Panc1 (cell line): Measurements from ENCODE around the gene ADI1.

ENCODE experiments used
- POLR2AphosphoS5 ChIP-seq: IDR thresholded peaks from 2 replicates; pipeline ENCODE4 v1.6.1; 2012; ENCODE audit warnings: mild to moderate bottlenecking, low read depth, low read length, moderate library complexity
- SIN3A ChIP-seq: IDR thresholded peaks from 2 replicates; pipeline ENCODE4 v1.6.1; 2012; ENCODE audit warnings: low read depth, mild to moderate bottlenecking, low read length, moderate library complexity, borderline replicate concordance; ENCODE audit not compliant: insufficient read depth
- TCF7L2 ChIP-seq: IDR thresholded peaks from 2 replicates; pipeline ENCODE4 v1.6.1; 2011; ENCODE audit warnings: mild to moderate bottlenecking, low read depth, low read length, inconsistent platforms
- TF ChIP-seq, protein P1 (sequence below): fragments of 450-650 bp; IDR thresholded peaks from 2 replicates; pipeline ENCODE4 v1.5.1; 2017; ENCODE audit warnings: mild to moderate bottlenecking
- TF ChIP-seq, protein P2 (sequence below), 2 experiments: IDR thresholded peaks; 2 replicates each; pipeline ENCODE4 v1.6.1; 2011 to 2012; ENCODE audit warnings: low read depth in 2 of 2, control low read depth in 1 of 2, low read length in 1 of 2, mild to moderate bottlenecking in 1 of 2, moderate library complexity in 1 of 2; ENCODE audit not compliant: insufficient read depth in 1 of 2

DNA sequence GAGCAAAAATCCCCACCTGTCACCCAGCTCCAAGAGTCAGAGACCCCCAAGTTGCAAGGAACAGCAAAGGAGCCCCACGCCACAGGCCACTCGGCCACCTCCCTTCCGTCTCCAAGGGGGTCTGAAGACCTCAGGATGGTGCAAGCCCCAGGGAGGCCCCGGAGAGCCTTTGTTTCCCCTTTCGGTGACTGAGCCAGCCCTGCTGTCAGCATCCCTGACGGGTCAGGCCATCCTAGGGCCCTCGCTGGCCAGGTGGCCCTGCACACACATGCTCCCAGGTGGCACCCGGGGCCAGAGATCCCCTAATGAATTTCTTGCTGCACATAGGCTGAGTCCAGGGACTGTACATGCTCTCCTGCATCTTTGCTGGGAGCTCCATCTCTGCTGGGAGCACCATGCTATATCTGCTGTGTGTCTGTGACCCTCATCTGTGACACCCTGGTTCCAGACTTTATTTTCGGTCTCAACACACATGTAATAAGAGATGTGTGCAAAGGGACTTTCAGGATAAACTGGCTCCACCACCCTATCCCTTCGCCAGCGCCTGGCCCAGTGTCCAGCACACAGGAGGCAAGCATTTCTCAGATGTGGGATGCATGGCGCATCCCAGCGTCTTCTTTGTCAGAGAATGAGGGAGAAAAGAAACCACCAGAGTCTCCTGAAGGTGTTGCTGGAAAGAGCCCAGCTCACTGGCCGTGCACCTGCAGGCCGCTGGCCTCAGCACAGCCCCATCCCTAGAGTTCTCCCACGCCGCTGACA is 27.4 kb downstream of the ADI1 start:
- TF ChIP-seq, protein P1, sequence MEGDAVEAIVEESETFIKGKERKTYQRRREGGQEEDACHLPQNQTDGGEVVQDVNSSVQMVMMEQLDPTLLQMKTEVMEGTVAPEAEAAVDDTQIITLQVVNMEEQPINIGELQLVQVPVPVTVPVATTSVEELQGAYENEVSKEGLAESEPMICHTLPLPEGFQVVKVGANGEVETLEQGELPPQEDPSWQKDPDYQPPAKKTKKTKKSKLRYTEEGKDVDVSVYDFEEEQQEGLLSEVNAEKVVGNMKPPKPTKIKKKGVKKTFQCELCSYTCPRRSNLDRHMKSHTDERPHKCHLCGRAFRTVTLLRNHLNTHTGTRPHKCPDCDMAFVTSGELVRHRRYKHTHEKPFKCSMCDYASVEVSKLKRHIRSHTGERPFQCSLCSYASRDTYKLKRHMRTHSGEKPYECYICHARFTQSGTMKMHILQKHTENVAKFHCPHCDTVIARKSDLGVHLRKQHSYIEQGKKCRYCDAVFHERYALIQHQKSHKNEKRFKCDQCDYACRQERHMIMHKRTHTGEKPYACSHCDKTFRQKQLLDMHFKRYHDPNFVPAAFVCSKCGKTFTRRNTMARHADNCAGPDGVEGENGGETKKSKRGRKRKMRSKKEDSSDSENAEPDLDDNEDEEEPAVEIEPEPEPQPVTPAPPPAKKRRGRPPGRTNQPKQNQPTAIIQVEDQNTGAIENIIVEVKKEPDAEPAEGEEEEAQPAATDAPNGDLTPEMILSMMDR: no peak
- TF ChIP-seq, protein P2, sequence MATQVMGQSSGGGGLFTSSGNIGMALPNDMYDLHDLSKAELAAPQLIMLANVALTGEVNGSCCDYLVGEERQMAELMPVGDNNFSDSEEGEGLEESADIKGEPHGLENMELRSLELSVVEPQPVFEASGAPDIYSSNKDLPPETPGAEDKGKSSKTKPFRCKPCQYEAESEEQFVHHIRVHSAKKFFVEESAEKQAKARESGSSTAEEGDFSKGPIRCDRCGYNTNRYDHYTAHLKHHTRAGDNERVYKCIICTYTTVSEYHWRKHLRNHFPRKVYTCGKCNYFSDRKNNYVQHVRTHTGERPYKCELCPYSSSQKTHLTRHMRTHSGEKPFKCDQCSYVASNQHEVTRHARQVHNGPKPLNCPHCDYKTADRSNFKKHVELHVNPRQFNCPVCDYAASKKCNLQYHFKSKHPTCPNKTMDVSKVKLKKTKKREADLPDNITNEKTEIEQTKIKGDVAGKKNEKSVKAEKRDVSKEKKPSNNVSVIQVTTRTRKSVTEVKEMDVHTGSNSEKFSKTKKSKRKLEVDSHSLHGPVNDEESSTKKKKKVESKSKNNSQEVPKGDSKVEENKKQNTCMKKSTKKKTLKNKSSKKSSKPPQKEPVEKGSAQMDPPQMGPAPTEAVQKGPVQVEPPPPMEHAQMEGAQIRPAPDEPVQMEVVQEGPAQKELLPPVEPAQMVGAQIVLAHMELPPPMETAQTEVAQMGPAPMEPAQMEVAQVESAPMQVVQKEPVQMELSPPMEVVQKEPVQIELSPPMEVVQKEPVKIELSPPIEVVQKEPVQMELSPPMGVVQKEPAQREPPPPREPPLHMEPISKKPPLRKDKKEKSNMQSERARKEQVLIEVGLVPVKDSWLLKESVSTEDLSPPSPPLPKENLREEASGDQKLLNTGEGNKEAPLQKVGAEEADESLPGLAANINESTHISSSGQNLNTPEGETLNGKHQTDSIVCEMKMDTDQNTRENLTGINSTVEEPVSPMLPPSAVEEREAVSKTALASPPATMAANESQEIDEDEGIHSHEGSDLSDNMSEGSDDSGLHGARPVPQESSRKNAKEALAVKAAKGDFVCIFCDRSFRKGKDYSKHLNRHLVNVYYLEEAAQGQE (IDR thresholded peaks at IDR 0.05; ENCODE audit: insufficient read depth in 1 of 2, low read depth in 2 of 2, low read length in 1 of 2): no peak
- TF ChIP-seq SIN3A (no peak), TCF7L2 (no peak), POLR2AphosphoS5 (no peak)
